ENCODE data around the gene MNAT1.

- TF ChIP-seq YY1 (IDR thresholded peaks at IDR 0.05; ENCODE audit: low read depth) (no peak), MAX (IDR thresholded peaks at IDR 0.05) (no peak), CREB1 (IDR thresholded peaks at IDR 0.05; ENCODE audit: low read depth) (no peak), TCF12 (IDR thresholded peaks at IDR 0.05; ENCODE audit: low read depth) (no peak), FOXM1 (IDR thresholded peaks at IDR 0.05; ENCODE audit: borderline replicate concordance, low read depth) (no peak), RAD21 (IDR thresholded peaks at IDR 0.05; ENCODE audit: low read depth) (no peak)
Measured at GRCh38 chr14:60878536-60878935, 144.0 kb downstream of the MNAT1 start.
